Prostate gland (tissue), 2 donors: ENCODE data around the gene DLL1. TPM values are rescaled to one million over a fixed set of nuclear protein-coding genes. Genes with fewer than 3 reads are reported as not detected.
A peak's percentile ranks its signal among the peaks of the same experiment; 100 is the strongest.

Experiments
- DNase-seq: peaks from one replicate; pipeline ENCODE4 v3.0.0-alpha.2; 2019; ENCODE audit warnings: low spot score
- H3K27ac ChIP-seq, 2 donors: fragments of 200-600 bp; sonication (generic); 2 replicates each; pipeline ENCODE4 v1.5.1; 2017 to 2019
- H3K27me3 ChIP-seq: fragments of 200-600 bp; sonication (generic); replicated peaks from 2 replicates; pipeline ENCODE4 v1.5.1; 2019; ENCODE audit not compliant: insufficient read depth
- H3K36me3 ChIP-seq, 2 donors: fragments of 200-600 bp; sonication (generic); 1 replicate in 1 of 2; 2 replicates in 1 of 2; pipeline versions ENCODE4 v1.5.1 to v1.8.1; 2017 to 2019
- H3K4me1 ChIP-seq: fragments of 200-600 bp; sonication (generic); replicated peaks from 2 replicates; pipeline ENCODE4 v1.5.1; 2019
- H3K4me3 ChIP-seq, 2 donors: fragments of 200-600 bp; sonication (generic); 2 replicates each; pipeline ENCODE4 v1.5.1; 2017 to 2019
- H3K9me3 ChIP-seq: fragments of 200-600 bp; sonication (generic); 2 replicates; pipeline ENCODE4 v1.5.1; 2017
- CTCF ChIP-seq, 4 experiments: fragments of 200-600 bp in 2 of 4; fragments of 450-650 bp in 2 of 4; sonication (generic) in 2 of 4; IDR thresholded peaks; 1 replicate in 3 of 4; 2 replicates in 1 of 4; pipeline ENCODE4 v1.5.1; 2016 to 2019; ENCODE audit warnings: antibody characterized with exemption in 4 of 4, mild to moderate bottlenecking in 2 of 4, moderate library complexity in 2 of 4
- POLR2A ChIP-seq: fragments of 450-650 bp; IDR thresholded peaks from one replicate; pipeline ENCODE4 v1.6.1; 2016; ENCODE audit warnings: antibody characterized with exemption, mild to moderate bottlenecking
- POLR2AphosphoS5 ChIP-seq: sonication (generic); formaldehyde crosslinking; IDR thresholded peaks from one replicate; pipeline ENCODE4 v1.6.1; 2017; ENCODE audit warnings: antibody characterized with exemption
- WGBS: methylation state at CpG from one replicate; pipeline ENCODE4 v1.1.5; 2018; 5-methylcytosine and 5-hydroxymethylcytosine counted together
- intact Hi-C: fragments of 100-400 bp; cut with DNase I; formaldehyde crosslinking; loops from one replicate; pipeline ENCODE4 v1.14.2; 2022
- total RNA-seq, 2 donors: library from RNA; depleted of rRNA; stranded (reverse); fragments of >200 nt; gene quantifications; one replicate each; pipeline ENCODE4 v1.1.0, GENCODE V29; 2016

The DLL1 gene
- total RNA-seq, 2 donors from 2014 or later, result 16.0 to 40.4 TPM

GRCh38 chr6:170289951-170290295 is 955 bp downstream of the DLL1 start:
- no peaks in the 10 kb centered on the region for H3K27me3 ChIP-seq

GRCh38 chr6:170289180-170289931 is 1.5 kb downstream of the DLL1 start:
- 5% methylated on average over 21 of the region's 85 CpGs for WGBS
- intact Hi-C loops, result no loop called here
- TF ChIP-seq POLR2AphosphoS5 (no peak), CTCF (IDR thresholded peaks at IDR 0.05) (no peak), POLR2A (no peak)
- Histone ChIP-seq H3K27ac (peak overlapping the region; percentile 81 to 82), H3K4me1 (no peaks in the 10 kb centered on the region), H3K36me3 (peaks cover 0 to 3% of the 10 kb centered on the region in 2 donors), H3K9me3 (no peaks in the 10 kb centered on the region), H3K27me3 (no peaks in the 10 kb centered on the region), H3K4me3 (peak overlapping the region; percentile 60 to 76)
- DNase-seq, result no peak

More at GRCh38 chr6:170289951-170290295, 955 bp downstream of the DLL1 start:
- Histone ChIP-seq H3K36me3 (peaks cover 0 to 3% of the 10 kb centered on the region in 2 donors), H3K4me3 (peak overlapping the region; percentile 60 to 76), H3K9me3 (no peaks in the 10 kb centered on the region), H3K27ac (peak overlapping the region; percentile 81 to 82), H3K4me1 (no peaks in the 10 kb centered on the region)
- TF ChIP-seq CTCF (IDR thresholded peaks at IDR 0.05) (no peak), POLR2A (no peak), POLR2AphosphoS5 (no peak)
- intact Hi-C loops, result loop anchor here (5.0 to 10.0 kb wide), 3 partner anchors 245 to 458 kb away; no protein-coding TSS in a partner anchor
- WGBS, result 2% methylated on average over 29 of the region's 41 CpGs
- no peak for DNase-seq

DNA sequence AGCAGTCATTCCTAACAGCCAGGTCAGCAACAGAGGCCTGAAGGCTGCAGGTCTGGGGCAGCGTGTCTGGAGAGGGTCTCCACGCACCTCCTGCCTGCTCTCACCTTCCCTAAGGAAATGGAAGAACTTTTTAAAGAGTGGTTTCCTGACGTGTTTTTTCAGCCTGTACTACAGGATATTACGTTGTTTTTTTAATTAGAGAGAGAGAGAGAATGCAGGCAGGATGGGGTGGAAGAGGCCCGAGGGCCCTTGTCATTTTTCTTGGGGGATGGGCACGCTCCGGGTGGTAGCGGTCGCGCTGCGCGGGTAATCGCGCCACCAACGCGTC is 2.1 kb downstream of the DLL1 start:
- Histone ChIP-seq H3K36me3 (peaks cover 0 to 3% of the 10 kb centered on the region in 2 donors), H3K4me1 (no peaks in the 10 kb centered on the region), H3K27ac (peak overlapping the region; percentile 81 to 82), H3K4me3 (peak overlapping the region; percentile 60 to 76), H3K9me3 (no peaks in the 10 kb centered on the region), H3K27me3 (no peaks in the 10 kb centered on the region)
- 43% methylated on average over 16 of the region's 16 CpGs for WGBS
- TF ChIP-seq CTCF (IDR thresholded peaks at IDR 0.05), result no peak
- TF ChIP-seq POLR2A, result no peak
- TF ChIP-seq POLR2AphosphoS5, result no peak
- intact Hi-C loops, result no loop called here
- DNase-seq, result no peak

DNA sequence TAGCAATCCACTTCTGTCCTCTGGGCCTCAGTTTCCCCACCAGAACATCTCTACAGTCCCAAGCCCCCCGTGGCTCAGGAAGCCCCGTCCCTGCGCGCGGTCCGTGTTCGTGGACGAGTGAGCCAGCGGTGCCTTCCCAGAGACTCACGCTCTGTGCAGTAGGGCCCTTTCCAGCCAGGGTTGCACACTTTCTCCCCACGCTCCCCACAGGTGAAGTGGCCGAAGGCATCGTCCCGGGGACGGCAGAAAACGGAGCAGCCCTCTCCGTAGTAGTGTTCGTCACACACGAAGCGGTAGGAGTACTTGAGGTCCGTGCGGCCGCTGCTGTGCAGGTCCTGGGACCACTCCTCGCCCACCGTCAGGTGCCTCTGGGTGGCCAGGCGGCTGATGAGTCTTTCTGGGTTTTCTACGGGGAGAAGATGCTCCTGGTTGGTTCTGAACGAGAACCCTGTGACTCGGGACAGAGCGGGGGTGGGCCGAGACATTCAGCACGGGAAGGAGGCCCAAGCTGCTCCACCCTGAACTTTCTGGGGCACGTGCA is 2.7 kb downstream of the DLL1 start:
- peak overlapping the region; percentile 60 to 76 for H3K4me3 ChIP-seq
- intact Hi-C loops, result no loop called here
- H3K27me3 ChIP-seq, result no peaks in the 10 kb centered on the region
- peak overlapping the region; percentile 81 to 82 for H3K27ac ChIP-seq
- H3K36me3 ChIP-seq, result peaks cover under 1 to 3% of the 10 kb centered on the region in 2 donors
- H3K9me3 ChIP-seq, result no peaks in the 10 kb centered on the region
- H3K4me1 ChIP-seq, result no peaks in the 10 kb centered on the region
- DNase-seq, result no peak
- WGBS, result 85% methylated on average over 33 of the region's 33 CpGs
- TF ChIP-seq CTCF (IDR thresholded peaks at IDR 0.05), result no peak
- TF ChIP-seq POLR2AphosphoS5, result no peak
- TF ChIP-seq POLR2A, result no peak
